Smooth muscle cell (in vitro differentiated cells): ENCODE results near the gene RUBCN. TPM values are rescaled to one million over a fixed set of nuclear protein-coding genes. Genes with fewer than 3 reads are reported as not detected.

Source experiments
- DNase-seq: peaks from one replicate; lab custom pipeline; 2025; ENCODE audit not compliant: unreplicated experiment; lab: John Stamatoyannopoulos, UW
- H2AFZ ChIP-seq: fragments of 200-600 bp; sonication (generic); 2 replicates; pipeline ENCODE4 v1.6.0; 2016; ENCODE audit warnings: antibody characterized with exemption, low read depth, mild to moderate bottlenecking
- H3F3A ChIP-seq: fragments of 200-600 bp; sonication (generic); 2 replicates; pipeline ENCODE4 v1.6.0; 2017; ENCODE audit warnings: antibody characterized with exemption, low read depth
- H3K27ac ChIP-seq: fragments of 200-600 bp; sonication (generic); 2 replicates; pipeline ENCODE4 v1.5.1; 2016; ENCODE audit warnings: low read depth, mild to moderate bottlenecking
- H3K27me3 ChIP-seq: fragments of 200-600 bp; sonication (generic); 2 replicates; pipeline ENCODE4 v1.6.1; 2016; ENCODE audit warnings: low read depth, mild to moderate bottlenecking
- H3K36me3 ChIP-seq: fragments of 200-600 bp; sonication (generic); 2 replicates; pipeline ENCODE4 v1.5.1; 2016; ENCODE audit warnings: low read depth
- H3K4me1 ChIP-seq: fragments of 200-600 bp; sonication (generic); 2 replicates; pipeline ENCODE4 v1.5.1; 2016; ENCODE audit warnings: low read depth
- H3K4me2 ChIP-seq: fragments of 200-600 bp; sonication (generic); 2 replicates; pipeline ENCODE4 v1.6.0; 2016; ENCODE audit warnings: mild to moderate bottlenecking
- H3K4me3 ChIP-seq: fragments of 200-600 bp; sonication (generic); 2 replicates; pipeline ENCODE4 v1.5.1; 2016; ENCODE audit warnings: mild to moderate bottlenecking
- H3K79me2 ChIP-seq: fragments of 200-600 bp; sonication (generic); 2 replicates; pipeline ENCODE4 v1.6.0; 2016; ENCODE audit warnings: low read depth, mild to moderate bottlenecking
- H3K9ac ChIP-seq: fragments of 200-600 bp; sonication (generic); 2 replicates; pipeline ENCODE4 v1.6.0; 2016; ENCODE audit warnings: low read depth
- H3K9me3 ChIP-seq: fragments of 200-600 bp; sonication (generic); replicated peaks from 2 replicates; pipeline ENCODE4 v1.5.1; 2016; ENCODE audit warnings: low read depth
- H4K20me1 ChIP-seq: fragments of 200-600 bp; sonication (generic); 2 replicates; pipeline ENCODE4 v1.6.0; 2016; ENCODE audit warnings: low read depth
- CTCF ChIP-seq: fragments of 200-600 bp; sonication (generic); IDR thresholded peaks from 2 replicates; pipeline ENCODE4 v1.5.1; 2017; ENCODE audit warnings: borderline replicate concordance, mild to moderate bottlenecking, antibody characterized with exemption; ENCODE audit not compliant: insufficient read depth, poor library complexity, severe bottlenecking
- WGBS: methylation state at CpG from one replicate; pipeline ENCODE4 v1.1.7; 2016; ENCODE audit warnings: low lambda C conversion rate; 5-methylcytosine and 5-hydroxymethylcytosine counted together
- polyA plus RNA-seq: library from polyadenylated mRNA; unstranded; fragments of >200 nt; fragmentation: Nextera tagmentation; extraction: Ambion mirVana; gene quantifications from 2 replicates; pipeline ENCODE4 v1.2.1, GENCODE V29; 2016
- total RNA-seq: library from RNA; depleted of rRNA; stranded (reverse); fragments of >200 nt; gene quantifications from 2 replicates; pipeline ENCODE4 v1.2.3, GENCODE V29; 2014

RUBCN gene
- total and polyA plus RNA-seq, 2 experiments from 2014 or later = 7.5 to 8.3 TPM

GRCh38 chr3:197775317-197775716 lies 38.6 kb upstream of the RUBCN start:
- no peaks in the 10 kb centered on the region for H3K9me3 ChIP-seq
- no peak overlapping the region for H3K4me2 ChIP-seq
- H3K9ac ChIP-seq = no peak overlapping the region
- no peak for TF ChIP-seq CTCF
- H2AFZ ChIP-seq = no peak overlapping the region
- peaks cover 48% of the 10 kb centered on the region for H3K36me3 ChIP-seq
- no peaks in the 10 kb centered on the region for H3K27me3 ChIP-seq
- H3K4me1 ChIP-seq = no peaks in the 10 kb centered on the region
- no peak overlapping the region for H3K4me3 ChIP-seq
- no peak for DNase-seq
- no peak overlapping the region for H3K27ac ChIP-seq
- H3F3A ChIP-seq = no peaks in the 10 kb centered on the region
- 95% methylated on average over 7 of the region's 7 CpGs for WGBS
- no peaks in the 10 kb centered on the region for H3K79me2 ChIP-seq
- H4K20me1 ChIP-seq = peaks cover 7% of the 10 kb centered on the region

DNA sequence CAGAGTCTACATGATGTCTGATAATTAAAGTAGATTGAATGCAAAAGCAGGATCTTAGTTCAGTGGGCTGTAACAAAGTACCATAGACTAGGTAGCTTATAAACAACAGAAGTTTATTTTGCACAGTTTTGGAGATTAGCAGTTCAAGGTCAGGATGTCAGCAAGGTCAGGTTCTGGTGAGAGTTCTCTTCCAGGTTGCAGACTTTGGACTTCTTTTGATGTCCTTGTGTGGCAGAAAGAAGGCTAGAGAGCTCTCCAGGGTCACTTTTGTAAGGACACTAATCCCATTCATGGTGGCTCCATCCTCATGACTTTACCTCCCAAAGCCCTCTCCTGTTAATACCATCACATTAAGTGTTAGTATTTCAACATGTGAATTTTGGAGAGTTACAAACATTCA lies 25.1 kb upstream of the RUBCN start:
- Histone ChIP-seq H3K27me3 (no peaks in the 10 kb centered on the region), H3K9ac (no peak overlapping the region), H3K4me3 (no peak overlapping the region), H4K20me1 (peaks cover 55% of the 10 kb centered on the region), H3K27ac (no peak overlapping the region), H3K79me2 (peaks cover 60% of the 10 kb centered on the region), H3K9me3 (no peaks in the 10 kb centered on the region), H2AFZ (no peak overlapping the region), H3F3A (no peaks in the 10 kb centered on the region), H3K36me3 (peaks cover 17% of the 10 kb centered on the region), H3K4me1 (no peaks in the 10 kb centered on the region), H3K4me2 (no peak overlapping the region)
- no peak for DNase-seq
- TF ChIP-seq CTCF = no peak

GRCh38 chr3:197758512-197758911 lies 21.8 kb upstream of the RUBCN start:
- Histone ChIP-seq H3F3A (no peaks in the 10 kb centered on the region), H3K36me3 (peaks cover 17% of the 10 kb centered on the region), H4K20me1 (peaks cover 80% of the 10 kb centered on the region), H3K4me1 (no peaks in the 10 kb centered on the region), H3K9me3 (no peaks in the 10 kb centered on the region), H3K4me3 (no peak overlapping the region), H3K4me2 (no peak overlapping the region), H3K79me2 (peaks cover 91% of the 10 kb centered on the region), H3K9ac (no peak overlapping the region), H2AFZ (no peak overlapping the region), H3K27ac (no peak overlapping the region), H3K27me3 (no peaks in the 10 kb centered on the region)
- WGBS = 97% methylated on average over 4 of the region's 4 CpGs
- TF ChIP-seq CTCF = no peak
- no peak for DNase-seq

GRCh38 chr3:197756704-197757103 lies 20.0 kb upstream of the RUBCN start:
- DNase-seq = no peak

More at GRCh38 chr3:197756704-197757103, 20.0 kb upstream of the RUBCN start:
- peaks cover 84% of the 10 kb centered on the region for H4K20me1 ChIP-seq
- H3F3A ChIP-seq = no peaks in the 10 kb centered on the region
- H2AFZ ChIP-seq = no peak overlapping the region
- no peak for TF ChIP-seq CTCF
- H3K9ac ChIP-seq = no peak overlapping the region
- H3K27ac ChIP-seq = no peak overlapping the region
- no peaks in the 10 kb centered on the region for H3K9me3 ChIP-seq
- WGBS = 95% methylated on average over 3 of the region's 3 CpGs
- H3K4me3 ChIP-seq = no peak overlapping the region
- H3K36me3 ChIP-seq = peaks cover 17% of the 10 kb centered on the region
- H3K4me2 ChIP-seq = no peak overlapping the region
- peaks cover 95% of the 10 kb centered on the region for H3K79me2 ChIP-seq
- H3K4me1 ChIP-seq = no peaks in the 10 kb centered on the region
- H3K27me3 ChIP-seq = no peaks in the 10 kb centered on the region
